Mononuclear cell (primary cell): ENCODE results near the gene HTR7. TPM values are rescaled to one million over a fixed set of nuclear protein-coding genes. Genes with fewer than 3 reads are reported as not detected.
"Not testable (repeated sequence)": the region's sequence is repeated elsewhere in the genome, so short reads cannot be mapped to it uniquely, and the experiment has no call there.

ENCODE experiments used
- H3K27me3 ChIP-seq: 2 replicates; pipeline ENCODE4 v1.6.0; 2011; ENCODE audit warnings: low read length, control low read depth; ENCODE audit not compliant: insufficient read depth
- H3K4me1 ChIP-seq: 2 replicates; pipeline ENCODE4 v1.5.1; 2011; ENCODE audit warnings: mild to moderate bottlenecking, low read length, control low read depth; ENCODE audit not compliant: insufficient read depth
- H3K4me3 ChIP-seq: 2 replicates; pipeline ENCODE4 v1.5.1; 2011; ENCODE audit warnings: mild to moderate bottlenecking, low read length, moderate library complexity
- H3K9me3 ChIP-seq: 2 replicates; pipeline ENCODE4 v1.5.1; 2011; ENCODE audit warnings: low read depth, mild to moderate bottlenecking, control low read depth, low read length
- total RNA-seq: library from RNA; depleted of rRNA; stranded (reverse); fragments of >200 nt; gene quantifications from one replicate; pipeline ENCODE4 v1.2.3, GENCODE V29; 2012

The HTR7 gene
- 2.1 TPM for total RNA-seq

DNA sequence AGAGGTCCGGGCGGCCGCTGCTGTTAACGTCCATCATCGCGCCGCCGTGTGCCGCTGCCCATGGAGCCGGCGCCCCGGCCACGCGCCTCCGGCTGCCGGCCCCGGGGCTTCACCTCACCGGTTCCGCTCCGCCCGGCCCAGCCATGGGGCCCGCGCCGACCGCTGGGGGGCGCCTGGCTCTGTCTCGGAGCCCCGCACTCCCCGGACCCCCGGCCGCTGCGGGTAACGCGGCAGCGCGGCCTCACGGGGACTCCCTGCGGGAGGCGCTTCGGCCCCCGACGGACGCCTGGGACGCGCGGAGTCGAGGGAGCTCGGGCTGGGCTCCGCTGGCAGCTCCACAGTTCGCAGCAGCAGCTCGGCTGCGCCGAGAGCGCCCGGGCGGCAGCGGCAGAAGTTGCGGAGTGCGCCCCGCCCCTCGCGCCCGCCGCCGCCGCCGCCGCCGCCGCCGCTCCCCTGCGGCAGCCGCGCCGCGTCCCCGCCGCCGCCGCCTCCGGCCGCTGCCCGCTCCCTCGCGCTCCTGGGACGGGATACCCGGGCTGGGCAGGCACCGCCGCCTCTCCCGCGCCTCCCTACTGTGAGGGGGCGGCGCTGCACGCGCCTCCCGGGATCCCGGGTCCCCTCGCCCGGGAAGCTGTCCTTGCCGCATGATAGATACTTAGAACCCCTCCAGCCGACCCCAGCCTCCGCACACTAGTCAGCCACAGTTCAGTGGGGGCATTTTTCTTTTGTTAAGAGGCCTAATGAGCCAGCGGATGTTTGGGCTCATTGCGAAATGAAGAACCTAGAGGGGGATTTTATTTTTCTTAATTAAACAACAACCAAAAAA, at the start of gene HTR7:
Gene HTR7, minus strand, starts transcription at position 405 of the 826 bp plus-strand sequence. Its CDS starts 368 bp downstream, at position 37.
- Histone ChIP-seq H3K27me3 (peaks cover 63% of the 10 kb centered on the region), H3K9me3 (no peaks in the 10 kb centered on the region), H3K4me1 (peaks cover 29% of the 10 kb centered on the region), H3K4me3 (peak within 1 kb of the TSS; percentile 45)

GRCh38 chr10:90906596-90906995, 48.8 kb upstream of the HTR7 start:
- Histone ChIP-seq H3K4me3 (no peak overlapping the region), H3K9me3 (no peaks in the 10 kb centered on the region), H3K27me3 (no peaks in the 10 kb centered on the region)

GRCh38 chr10:90905925-90906324, 48.1 kb upstream of the HTR7 start:
- no peaks in the 10 kb centered on the region for H3K9me3 ChIP-seq
- H3K4me1 ChIP-seq: no peaks in the 10 kb centered on the region
- no peak overlapping the region for H3K4me3 ChIP-seq
- H3K27me3 ChIP-seq: no peaks in the 10 kb centered on the region

More at GRCh38 chr10:90906596-90906995, 48.8 kb upstream of the HTR7 start:
- no peaks in the 10 kb centered on the region for H3K4me1 ChIP-seq

- H3K4me1 ChIP-seq, H3K9me3 ChIP-seq, H3K4me3 ChIP-seq: not testable (repeated sequence)
These were observed 39.1 kb upstream of the HTR7 start for GRCh38 chr10:90896916-90897315.

DNA sequence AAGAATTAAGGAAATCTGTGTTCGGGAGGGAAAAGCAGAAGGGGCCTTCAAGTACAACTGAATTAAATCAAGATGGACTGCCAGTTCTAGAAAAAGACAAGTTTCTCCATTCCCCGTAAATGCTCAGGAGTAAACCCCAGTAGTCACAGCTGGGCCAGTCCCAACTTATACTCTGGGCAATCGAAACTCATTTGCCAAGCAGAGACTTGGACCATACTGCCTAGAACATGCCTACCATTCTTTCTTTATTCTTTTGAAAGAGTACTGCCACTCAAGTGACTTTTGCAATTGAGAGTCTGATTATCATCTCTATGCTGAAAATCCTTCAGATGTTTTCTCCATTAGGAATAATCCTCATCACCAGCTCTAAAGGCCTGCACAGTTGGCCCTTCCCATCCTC, 35.4 kb upstream of the HTR7 start:
- no peak overlapping the region for H3K4me3 ChIP-seq
- no peaks in the 10 kb centered on the region for H3K9me3 ChIP-seq
- H3K4me1 ChIP-seq: no peaks in the 10 kb centered on the region
- no peaks in the 10 kb centered on the region for H3K27me3 ChIP-seq

More at GRCh38 chr10:90896916-90897315, 39.1 kb upstream of the HTR7 start:
- not testable (repeated sequence) for H3K27me3 ChIP-seq

GRCh38 chr10:90890347-90890746, 32.5 kb upstream of the HTR7 start:
- Histone ChIP-seq H3K9me3 (no peaks in the 10 kb centered on the region), H3K4me3 (no peak overlapping the region), H3K27me3 (no peaks in the 10 kb centered on the region), H3K4me1 (no peaks in the 10 kb centered on the region)

DNA sequence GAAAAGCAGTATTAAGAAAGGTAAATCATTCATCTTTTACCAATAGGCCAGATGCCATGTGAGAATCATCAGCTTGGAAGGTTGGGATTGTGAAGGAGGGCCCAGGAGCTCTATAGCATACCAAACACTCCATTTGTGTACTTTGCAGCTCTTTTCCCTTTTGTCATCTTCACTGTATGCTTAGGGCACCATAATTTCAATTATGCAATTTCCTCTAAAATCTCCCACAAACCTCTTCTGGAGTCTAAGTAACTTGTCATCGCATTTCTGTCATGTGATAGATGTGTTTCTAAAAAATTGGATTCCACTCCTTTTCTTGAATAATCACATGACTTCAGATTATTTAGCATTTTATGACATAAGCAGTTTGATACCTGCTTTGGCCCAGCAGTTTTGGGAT, 31.8 kb upstream of the HTR7 start:
- H3K4me1 ChIP-seq: no peaks in the 10 kb centered on the region
- no peak overlapping the region for H3K4me3 ChIP-seq
- H3K27me3 ChIP-seq: no peaks in the 10 kb centered on the region
- H3K9me3 ChIP-seq: no peaks in the 10 kb centered on the region

GRCh38 chr10:90888387-90888786, 30.5 kb upstream of the HTR7 start:
- no peaks in the 10 kb centered on the region for H3K4me1 ChIP-seq
- H3K4me3 ChIP-seq: no peak overlapping the region
- no peaks in the 10 kb centered on the region for H3K27me3 ChIP-seq
- H3K9me3 ChIP-seq: no peaks in the 10 kb centered on the region

GRCh38 chr10:90887555-90887954, 29.7 kb upstream of the HTR7 start:
- no peaks in the 10 kb centered on the region for H3K4me1 ChIP-seq
- H3K27me3 ChIP-seq: no peaks in the 10 kb centered on the region
- H3K4me3 ChIP-seq: no peak overlapping the region
- H3K9me3 ChIP-seq: no peaks in the 10 kb centered on the region

DNA sequence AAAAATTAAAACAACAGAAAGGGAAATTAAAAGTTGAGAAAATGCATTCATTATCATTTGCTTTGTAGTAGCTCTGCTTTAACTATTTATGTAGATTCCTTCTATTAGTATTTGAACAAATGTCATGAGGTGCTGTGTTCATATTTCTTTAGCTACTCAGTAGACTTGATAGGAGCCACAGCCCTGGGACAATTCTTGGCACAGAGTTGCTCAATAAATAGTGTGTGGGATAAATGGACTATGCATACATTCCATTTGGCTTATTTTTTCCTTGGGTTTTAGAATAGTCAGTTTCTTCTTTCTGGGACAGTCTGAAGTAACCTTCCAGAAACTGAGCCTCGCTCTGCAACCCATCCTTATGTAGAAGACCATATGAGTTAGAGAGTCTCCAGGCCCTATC, 27.3 kb upstream of the HTR7 start:
- H3K27me3 ChIP-seq: no peaks in the 10 kb centered on the region

GRCh38 chr10:90884431-90884830, 26.6 kb upstream of the HTR7 start:
- H3K4me3 ChIP-seq: no peak overlapping the region
- no peaks in the 10 kb centered on the region for H3K27me3 ChIP-seq

More for the DNA sequence above, 27.3 kb upstream of the HTR7 start:
- Histone ChIP-seq H3K4me3 (no peak overlapping the region), H3K4me1 (no peaks in the 10 kb centered on the region), H3K9me3 (no peaks in the 10 kb centered on the region)

GRCh38 chr10:90880059-90880719, 22.4 kb upstream of the HTR7 start:
- H3K9me3 ChIP-seq, H3K4me3 ChIP-seq, H3K27me3 ChIP-seq, H3K4me1 ChIP-seq: not testable (repeated sequence)

More at GRCh38 chr10:90884431-90884830, 26.6 kb upstream of the HTR7 start:
- Histone ChIP-seq H3K9me3 (no peaks in the 10 kb centered on the region), H3K4me1 (no peaks in the 10 kb centered on the region)

GRCh38 chr10:90879062-90879461, 21.2 kb upstream of the HTR7 start:
- no peaks in the 10 kb centered on the region for H3K9me3 ChIP-seq
- H3K4me1 ChIP-seq: no peaks in the 10 kb centered on the region
- H3K4me3 ChIP-seq: no peak overlapping the region
- no peaks in the 10 kb centered on the region for H3K27me3 ChIP-seq

DNA sequence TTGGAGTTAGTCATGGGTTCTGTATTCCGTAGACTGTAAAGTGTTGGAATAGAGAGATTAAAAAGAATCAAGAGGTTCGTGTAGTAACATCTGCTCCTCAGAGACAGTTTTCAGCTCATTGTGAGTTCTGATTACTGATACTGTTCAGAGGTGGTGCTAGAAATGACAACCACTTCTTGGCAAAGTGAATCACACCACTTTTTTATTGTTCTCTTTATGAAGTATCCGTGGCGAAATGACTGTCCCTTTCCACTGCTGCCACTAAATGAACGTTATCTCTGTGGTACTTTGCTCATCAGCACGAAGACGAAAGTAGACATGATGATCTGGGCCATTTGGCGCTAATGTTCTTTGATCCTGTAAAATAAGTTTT, 14.8 kb upstream of the HTR7 start:
- peak overlapping the region; percentile 84 for H3K4me3 ChIP-seq
- peaks cover 16% of the 10 kb centered on the region for H3K27me3 ChIP-seq
- peaks cover 24% of the 10 kb centered on the region for H3K4me1 ChIP-seq
- peaks cover 4% of the 10 kb centered on the region for H3K9me3 ChIP-seq

DNA sequence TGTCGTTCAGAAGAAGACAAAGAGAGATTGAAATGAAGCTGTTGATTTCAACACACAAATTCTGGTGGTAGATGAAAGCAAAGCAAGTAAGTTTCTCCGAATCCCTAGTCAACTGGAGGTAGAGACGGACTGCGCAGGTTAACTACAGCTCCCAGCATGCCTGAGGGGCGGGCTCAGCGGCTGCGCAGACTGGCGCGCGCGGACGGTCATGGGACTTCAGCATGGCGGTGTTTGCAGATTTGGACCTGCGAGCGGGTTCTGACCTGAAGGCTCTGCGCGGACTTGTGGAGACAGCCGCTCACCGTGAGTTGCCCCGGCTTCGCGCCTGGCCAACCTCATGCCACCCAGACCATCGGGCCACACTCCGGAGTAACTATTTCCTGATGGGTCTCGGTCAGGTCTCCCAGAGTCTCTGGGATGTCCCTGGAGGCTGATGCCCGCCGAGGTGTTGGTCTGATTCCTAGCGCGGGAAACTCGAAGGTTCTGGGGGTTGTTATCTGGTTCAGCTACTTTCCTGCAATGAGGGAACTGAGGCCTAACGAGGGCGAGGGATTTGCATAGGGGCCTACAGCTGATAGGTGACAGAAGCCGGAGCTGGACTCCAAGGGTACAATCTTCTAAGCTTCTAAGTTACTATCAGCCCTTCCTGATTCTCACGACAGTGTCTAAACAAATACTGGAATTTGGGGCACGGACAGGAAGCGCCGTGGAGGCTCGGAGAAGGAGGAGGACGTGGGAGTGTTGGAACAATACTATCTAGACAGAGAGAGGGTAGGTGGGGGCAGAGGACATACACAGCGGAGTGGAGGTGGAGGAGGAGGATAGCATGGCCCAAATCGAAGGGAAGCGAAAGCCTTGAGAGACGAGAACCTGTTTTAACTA, 14.2 kb upstream of the HTR7 start, which contains the start of gene RPP30:
Gene RPP30, plus strand, starts transcription at position 209 of the 882 bp plus-strand sequence. Its CDS starts 13 bp downstream, at position 222.
- Histone ChIP-seq H3K9me3 (peaks cover 4% of the 10 kb centered on the region), H3K4me3 (peak within 1 kb of the TSS; percentile 84)

More for the DNA sequence above, 14.2 kb upstream of the HTR7 start, which contains the start of gene RPP30:
- H3K4me1 ChIP-seq: peaks cover 24% of the 10 kb centered on the region
- H3K27me3 ChIP-seq: peaks cover 19% of the 10 kb centered on the region
